Measurements from ENCODE around the gene TLDC2. TPM values are rescaled to one million over a fixed set of nuclear protein-coding genes. Genes with fewer than 3 reads are reported as not detected.

TLDC2 gene
- total and polyA plus RNA-seq, 2 of the 8 experiments (the other 6 are each of a cell fraction or from before 2014, with no cell fraction given) = 0.29 to 0.34 TPM

DNA sequence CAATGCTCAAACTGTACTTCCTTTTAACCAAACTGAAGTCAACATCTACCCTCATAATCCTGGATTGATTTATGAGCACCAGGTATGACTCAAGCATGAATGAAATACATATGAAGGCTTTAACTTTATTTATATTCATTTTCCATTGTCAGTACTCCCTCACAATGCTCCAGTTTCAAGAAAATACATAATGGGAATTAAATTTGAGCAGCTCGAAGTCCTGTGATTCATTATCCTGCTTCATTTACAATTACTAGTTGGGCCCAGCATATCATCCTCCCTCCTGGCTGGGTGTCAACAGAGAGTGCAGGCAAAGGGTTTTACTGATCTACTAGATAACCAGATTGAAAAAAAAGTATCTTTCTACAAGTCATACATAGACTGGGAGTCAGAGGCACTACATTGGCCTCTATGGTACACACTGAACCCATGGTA, 65.5 kb downstream of the TLDC2 start:
- Histone ChIP-seq H3K4ac (replicated peaks; ENCODE audit: insufficient read length, low read depth, low read length) (no peak overlapping the region), H3K79me2 (ENCODE audit: control insufficient read depth in 1 of 2, insufficient read depth in 2 of 2, low read length in 2 of 2) (no peaks in the 10 kb centered on the region; a peak in 1 of 4 replicates), H3K9me3 (ENCODE audit: insufficient read depth in 2 of 2, low read depth in 1 of 2, low read length in 1 of 2) (no peaks in the 10 kb centered on the region), H2BK20ac (ENCODE audit: low read length) (no peak overlapping the region), H4K20me1 (replicated peaks in 1 of 2; ENCODE audit: control insufficient read depth in 1 of 2, insufficient read depth in 2 of 2, low read length in 2 of 2) (no peaks in the 10 kb centered on the region), H3K56ac (replicated peaks; ENCODE audit: insufficient read length, low read depth, low read length) (no peak overlapping the region), H3K27ac (ENCODE audit: low read depth, low read length) (no peak overlapping the region), H3K27me3 (replicated peaks in 1 of 4; ENCODE audit: control insufficient read depth in 3 of 4, extremely low read depth in 1 of 4, insufficient read depth in 3 of 4, low read length in 3 of 4) (no peaks in the 10 kb centered on the region), H4K5ac (ENCODE audit: insufficient read length, low read depth, low read length) (no peak overlapping the region), H2BK5ac (ENCODE audit: low read depth, low read length) (no peak overlapping the region), H4K91ac (replicated peaks; ENCODE audit: insufficient read length, low read length) (no peak overlapping the region), H3K4me2 (ENCODE audit: insufficient read depth in 1 of 2, low read depth in 2 of 2, low read length in 2 of 2) (no peak overlapping the region), H2AFZ (ENCODE audit: low read length) (no peak overlapping the region), H2BK120ac (replicated peaks; ENCODE audit: low read depth, low read length) (no peak overlapping the region), H2BK15ac (ENCODE audit: low read length) (no peak overlapping the region), H3K14ac (ENCODE audit: insufficient read length) (no peak overlapping the region), H3K4me1 (replicated peaks in 1 of 4; ENCODE audit: control insufficient read depth in 3 of 4, insufficient read depth in 4 of 4, low read length in 3 of 4) (peaks cover 0 to 2% (median 0%) of the 10 kb centered on the region in 4 experiments; a peak in 1 of 7 replicates), H4K8ac (ENCODE audit: extremely low read depth, insufficient read depth, low read length) (no peak overlapping the region), H3K18ac (ENCODE audit: extremely low read depth, low read length) (no peak overlapping the region), H3K36me3 (ENCODE audit: control insufficient read depth in 2 of 4, insufficient read depth in 4 of 4, low read length in 3 of 4) (peaks cover 0 to 40% (median 9%) of the 10 kb centered on the region in 4 experiments; a peak in 4 of 8 replicates), H3K79me1 (ENCODE audit: low read depth, low read length) (no peaks in the 10 kb centered on the region), H3K4me3 (ENCODE audit: extremely low read depth in 1 of 4, insufficient read depth in 2 of 4, low read depth in 3 of 4, low read length in 4 of 4) (no peak overlapping the region), H3K23me2 (ENCODE audit: low read depth, low read length) (no peaks in the 10 kb centered on the region), H3K23ac (ENCODE audit: insufficient read length) (no peak overlapping the region), H2BK12ac (ENCODE audit: low read depth, low read length) (no peak overlapping the region), H2AK5ac (ENCODE audit: low read depth, low read length) (no peak overlapping the region), H3K9ac (replicated peaks in 1 of 4; ENCODE audit: extremely low read depth in 1 of 4, low read depth in 3 of 4, low read length in 3 of 4) (no peak overlapping the region)
- 82% methylated on average over 1 of the region's 1 CpG; no CpG with 5 or more reads in 1 of the 2 experiments for WGBS, 2 experiments (ENCODE audit: extremely low coverage in 1 of 2, insufficient coverage in 1 of 2, insufficient read length in 1 of 2, insufficient replicate concordance in 2 of 2, low coverage in 1 of 2, low lambda C conversion rate in 2 of 2, missing lambda C conversion rate in 1 of 2)
- POLR2A ChIA-PET (ENCODE audit: partially characterized antibody) = no interaction called here
- CTCF ChIA-PET (ENCODE audit: partially characterized antibody) = interaction anchor here (0.5 to 0.9 kb wide), 3 partner anchors 17 to 241 kb away, joined by 3 read pairs; no protein-coding TSS in a partner anchor
- no peak for TF ChIP-seq KDM4A (IDR thresholded peaks at IDR 0.05; ENCODE audit: low read depth, low read length, severe bottlenecking)
- no peak for TF ChIP-seq RBBP5 (IDR thresholded peaks at IDR 0.05; ENCODE audit: borderline replicate concordance, low read depth, low read length)
- no peak for TF ChIP-seq EP300 (IDR thresholded peaks at IDR 0.05; ENCODE audit: borderline replicate concordance in 1 of 2, low read depth in 2 of 2, low read length in 2 of 2)
- TF ChIP-seq SIX5 (IDR thresholded peaks at IDR 0.05; ENCODE audit: low read depth, low read length) = no peak
- no peak for TF ChIP-seq HDAC2 (IDR thresholded peaks at IDR 0.05; ENCODE audit: borderline replicate concordance in 1 of 2, low read depth in 2 of 2, low read length in 2 of 2)
- no peak for TF ChIP-seq FOSL1 (IDR thresholded peaks at IDR 0.05; ENCODE audit: insufficient read depth, low read depth, low read length)
- FAIRE-seq = no peak
- no peak for DNase-seq (ENCODE audit: low read depth in 1 of 2, low spot score in 2 of 2)

Data from H1 (cell line).